Measurements from ENCODE around the gene ITPKC. TPM values are rescaled to one million over a fixed set of nuclear protein-coding genes. Genes with fewer than 3 reads are reported as not detected.

Gene ITPKC
- total and polyA plus RNA-seq, 2 of the 13 experiments (the other 11 are each of a cell fraction or from before 2014, with no cell fraction given), result 6.9 to 11.2 TPM

- TF ChIP-seq ZIK1 (CRISPR knock-in tag; IDR thresholded peaks at IDR 0.05; ENCODE audit: borderline replicate concordance, low read depth) (no peak), RFXANK (CRISPR knock-in tag; IDR thresholded peaks at IDR 0.05) (no peak), SIN3A (IDR thresholded peaks at IDR 0.05; ENCODE audit: borderline replicate concordance, low read depth, low read length) (peak; percentile 76), HES4 (CRISPR knock-in tag; IDR thresholded peaks at IDR 0.05; ENCODE audit: borderline replicate concordance) (no peak), RCOR2 (CRISPR knock-in tag; IDR thresholded peaks at IDR 0.05) (no peak), ZFYVE20 (CRISPR knock-in tag; IDR thresholded peaks at IDR 0.05; ENCODE audit: borderline replicate concordance, low read depth) (no peak), AFF4 (CRISPR knock-in tag; IDR thresholded peaks at IDR 0.05) (no peak), ZKSCAN5 (CRISPR knock-in tag; IDR thresholded peaks at IDR 0.05) (no peak), GFI1 (CRISPR knock-in tag; IDR thresholded peaks at IDR 0.05; ENCODE audit: borderline replicate concordance) (no peak), ZNF614 (CRISPR knock-in tag; IDR thresholded peaks at IDR 0.05; ENCODE audit: borderline replicate concordance) (no peak; the same call in 1 of the 2 replicates), CBX5 (CRISPR knock-in tag; IDR thresholded peaks at IDR 0.05; ENCODE audit: borderline replicate concordance) (no peak), MAFF (IDR thresholded peaks at IDR 0.05; ENCODE audit: low read depth, low read length) (no peak), PAWR (CRISPR knock-in tag; IDR thresholded peaks at IDR 0.05; ENCODE audit: borderline replicate concordance) (no peak), ZNF777 (CRISPR knock-in tag; IDR thresholded peaks at IDR 0.05) (peak; percentile 14; the same call in 1 of the 2 replicates), ZNF460 (CRISPR knock-in tag; IDR thresholded peaks at IDR 0.05; ENCODE audit: borderline replicate concordance) (no peak), ZNF670 (CRISPR knock-in tag; IDR thresholded peaks at IDR 0.05; ENCODE audit: borderline replicate concordance) (0 out of 2 replicates have a peak, but pooled peaks have one; percentile 72), CHD4 (IDR thresholded peaks at IDR 0.05; ENCODE audit: borderline replicate concordance, low read length) (no peak), ZNF775 (CRISPR knock-in tag; IDR thresholded peaks at IDR 0.05; ENCODE audit: borderline replicate concordance) (0 out of 2 replicates have a peak, but pooled peaks have one; percentile 52), DMAP1 (CRISPR knock-in tag; IDR thresholded peaks at IDR 0.05) (peak; percentile 83), DNMT1 (CRISPR knock-in tag; IDR thresholded peaks at IDR 0.05) (no peak), TBX2 (CRISPR knock-in tag; IDR thresholded peaks at IDR 0.05; ENCODE audit: borderline replicate concordance) (no peak), ZNF503 (CRISPR knock-in tag; IDR thresholded peaks at IDR 0.05) (peak; percentile 49; the same call in 1 of the 2 replicates), ZBTB43 (CRISPR knock-in tag; conservative IDR thresholded peaks at IDR 0.05) (no peak; the same call in 1 of the 2 replicates), ZFP36L2 (CRISPR knock-in tag; IDR thresholded peaks at IDR 0.05) (no peak)
These were observed 34.1 kb downstream of the ITPKC start, which contains the start of gene SNRPA (continued) for GRCh38 chr19:40750874-40751537.

Data from HepG2 (cell line).